ENCODE results near the gene ABLIM2. TPM values are rescaled to one million over a fixed set of nuclear protein-coding genes. Genes with fewer than 3 reads are reported as not detected.

The ABLIM2 gene
- total RNA-seq, 2 donors from 2014 or later = 6.0 to 20.8 TPM

DNA sequence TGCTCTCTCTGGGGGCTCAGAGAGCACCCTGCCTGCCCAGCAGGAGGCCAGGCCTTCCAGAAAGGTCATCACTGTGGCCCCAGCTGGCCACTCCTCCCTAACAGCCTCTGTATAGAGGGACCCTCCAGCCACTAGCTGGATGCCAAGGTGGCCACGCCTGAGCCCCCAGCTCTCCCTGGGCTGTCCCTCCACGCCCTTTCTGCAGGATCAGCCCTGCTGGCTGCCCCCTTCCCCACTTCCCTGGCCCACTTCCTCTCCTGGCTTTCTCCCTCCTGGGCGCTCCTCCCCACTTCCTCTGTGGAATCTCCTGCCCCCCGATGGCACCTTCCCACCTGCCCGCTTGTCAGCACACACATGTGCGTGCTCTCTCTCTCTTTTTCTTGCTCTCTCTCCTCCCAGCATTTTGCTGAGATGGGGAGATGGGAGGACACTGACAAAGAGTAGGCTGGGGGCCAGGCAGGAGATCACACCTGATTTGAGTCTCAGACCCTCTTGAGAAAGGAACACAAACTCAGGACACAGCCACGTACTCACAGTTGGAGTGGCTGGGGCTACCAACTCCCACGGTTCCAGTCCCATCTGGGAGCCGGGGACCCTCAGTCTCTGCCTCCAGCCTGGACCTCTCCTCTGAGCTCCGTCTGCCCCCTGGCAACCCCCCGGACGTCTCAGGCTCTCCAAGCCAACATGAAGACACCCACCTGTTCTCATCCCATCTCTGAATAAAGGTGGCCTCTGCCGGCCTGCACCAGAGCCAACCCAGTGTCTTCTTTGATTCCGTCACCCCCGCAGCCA lies 156.9 kb downstream of the ABLIM2 start:
- Histone ChIP-seq H3K27ac (no peak overlapping the region), H3K36me3 (replicated peaks in 1 of 2; ENCODE audit: insufficient read depth in 1 of 2, low read depth in 2 of 2) (no peaks in the 10 kb centered on the region), H3K9me3 (no peaks in the 10 kb centered on the region), H3K4me3 (no peak overlapping the region), H3K27me3 (no peaks in the 10 kb centered on the region), H3K4me1 (no peaks in the 10 kb centered on the region)
- intact Hi-C loops (cut with DNase I) = no loop called here
- no peak for ATAC-seq
- TF ChIP-seq CTCF (IDR thresholded peaks at IDR 0.05) = no peak
- TF ChIP-seq POLR2A (IDR thresholded peaks at IDR 0.05) = no peak
- 86 to 89% methylated on average over 15 of the region's 15 CpGs for WGBS, 2 donors
- no peak for DNase-seq

- ATAC-seq (no peak), DNase-seq (no peak)
- H3K27ac ChIP-seq = no peak overlapping the region
- H3K36me3 ChIP-seq (replicated peaks in 1 of 2; ENCODE audit: insufficient read depth in 1 of 2, low read depth in 2 of 2) = no peaks in the 10 kb centered on the region
- TF ChIP-seq CTCF (IDR thresholded peaks at IDR 0.05) = no peak
- no peaks in the 10 kb centered on the region for H3K9me3 ChIP-seq
- no peak overlapping the region for H3K4me3 ChIP-seq
- no peaks in the 10 kb centered on the region for H3K27me3 ChIP-seq
- no peaks in the 10 kb centered on the region for H3K4me1 ChIP-seq
- intact Hi-C loops (cut with DNase I) = no loop called here
- 85 to 86% methylated on average over 7 to 23 of the region's 25 CpGs for WGBS, 2 donors
Observed at GRCh38 chr4:8000721-8001491, 157.7 kb downstream of the ABLIM2 start.

DNA sequence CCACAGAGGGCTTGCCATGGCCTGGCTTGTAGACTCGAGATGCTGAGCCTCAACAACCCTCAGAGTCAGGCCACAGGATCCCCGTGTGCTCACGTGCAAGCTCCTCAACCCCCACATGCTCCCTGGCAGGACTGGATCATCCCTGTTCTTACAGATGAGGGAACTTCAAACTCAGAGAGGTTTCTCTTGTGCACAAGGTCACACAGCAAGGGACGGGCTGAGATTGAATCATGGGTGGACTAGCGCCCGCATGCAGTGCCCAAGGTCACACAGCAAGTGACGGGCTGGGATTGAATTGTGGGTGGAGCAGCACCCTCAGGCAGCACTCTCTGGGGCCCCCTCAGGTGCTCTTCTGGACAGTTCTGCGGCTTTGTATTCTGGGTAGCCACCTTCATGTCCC lies 158.4 kb downstream of the ABLIM2 start:
- Histone ChIP-seq H3K4me1 (no peaks in the 10 kb centered on the region), H3K9me3 (no peaks in the 10 kb centered on the region), H3K36me3 (replicated peaks in 1 of 2; ENCODE audit: insufficient read depth in 1 of 2, low read depth in 2 of 2) (no peaks in the 10 kb centered on the region), H3K27me3 (no peaks in the 10 kb centered on the region), H3K27ac (no peak overlapping the region), H3K4me3 (no peak overlapping the region)
- ATAC-seq (no peak), DNase-seq (no peak)
- TF ChIP-seq POLR2A (IDR thresholded peaks at IDR 0.05) = no peak
- no peak for TF ChIP-seq CTCF (IDR thresholded peaks at IDR 0.05)
- intact Hi-C loops (cut with DNase I) = no loop called here
- 76 to 81% methylated on average over 7 to 8 of the region's 8 CpGs for WGBS, 2 donors

- no peak overlapping the region for H3K4me3 ChIP-seq
- H3K9me3 ChIP-seq = no peaks in the 10 kb centered on the region
- no peak for DNase-seq
- H3K36me3 ChIP-seq (replicated peaks in 1 of 2; ENCODE audit: insufficient read depth in 1 of 2, low read depth in 2 of 2) = no peaks in the 10 kb centered on the region
- intact Hi-C loops (cut with DNase I) = no loop called here
- no peak for ATAC-seq
- whole genome bisulfite sequencing, 2 donors = 95 to 100% methylated on average over 4 to 8 of the region's 8 CpGs
- no peak overlapping the region for H3K27ac ChIP-seq
- no peaks in the 10 kb centered on the region for H3K27me3 ChIP-seq
- TF ChIP-seq POLR2A (IDR thresholded peaks at IDR 0.05) = no peak
- no peak for TF ChIP-seq CTCF (IDR thresholded peaks at IDR 0.05)
- no peaks in the 10 kb centered on the region for H3K4me1 ChIP-seq
Observed at GRCh38 chr4:7999695-8000094, 158.9 kb downstream of the ABLIM2 start.

All from body of pancreas (tissue), 4 donors.